GM13976 (cell line): ENCODE measurements around the gene KRT6B.
"Not testable (repeated sequence)": the region's sequence is repeated elsewhere in the genome, so short reads cannot be mapped to it uniquely, and the experiment has no call there.

Experiments
- DNase-seq: peaks from one replicate; pipeline ENCODE4 v3.0.0; 2012; ENCODE audit warnings: low spot score
- in situ Hi-C: fragments of 300-500 bp; cut with MboI; formaldehyde crosslinking; loops from one replicate; pipeline ENCODE4 v1.12.0; 2022; ENCODE audit warnings: low sequenced_read_pairs, mixed read lengths, inconsistent platforms; ENCODE audit not compliant: unreplicated experiment
- TF ChIP-seq, protein P1 (sequence below): IDR thresholded peaks from 2 replicates; pipeline ENCODE4 v1.5.1; 2012; ENCODE audit warnings: borderline replicate concordance, mild to moderate bottlenecking; ENCODE audit not compliant: insufficient read depth; ENCODE audit errors: extremely low read depth, missing control alignments, control extremely low read depth

Gene KRT6B

DNA sequence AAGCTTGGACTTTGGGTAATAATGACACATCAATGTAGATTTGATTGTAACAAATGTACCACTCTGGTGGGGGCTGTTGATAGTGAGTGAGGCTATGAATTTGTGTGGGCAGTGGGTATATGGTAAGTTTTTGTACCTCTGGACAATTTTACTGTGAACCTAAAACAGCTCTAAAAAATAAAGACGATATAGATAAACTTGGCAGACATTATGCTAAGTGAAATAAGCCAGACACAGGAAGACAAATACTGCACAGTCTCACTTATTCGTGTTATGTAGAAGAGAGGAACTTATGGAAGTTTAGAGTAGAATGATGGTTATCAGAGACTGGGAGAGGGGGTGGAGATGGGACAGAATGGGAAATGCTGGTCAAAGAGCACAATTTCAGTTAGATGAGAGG lies 13.0 kb upstream of the KRT6B start:
- DNase-seq: no peak
- TF ChIP-seq, protein P1, sequence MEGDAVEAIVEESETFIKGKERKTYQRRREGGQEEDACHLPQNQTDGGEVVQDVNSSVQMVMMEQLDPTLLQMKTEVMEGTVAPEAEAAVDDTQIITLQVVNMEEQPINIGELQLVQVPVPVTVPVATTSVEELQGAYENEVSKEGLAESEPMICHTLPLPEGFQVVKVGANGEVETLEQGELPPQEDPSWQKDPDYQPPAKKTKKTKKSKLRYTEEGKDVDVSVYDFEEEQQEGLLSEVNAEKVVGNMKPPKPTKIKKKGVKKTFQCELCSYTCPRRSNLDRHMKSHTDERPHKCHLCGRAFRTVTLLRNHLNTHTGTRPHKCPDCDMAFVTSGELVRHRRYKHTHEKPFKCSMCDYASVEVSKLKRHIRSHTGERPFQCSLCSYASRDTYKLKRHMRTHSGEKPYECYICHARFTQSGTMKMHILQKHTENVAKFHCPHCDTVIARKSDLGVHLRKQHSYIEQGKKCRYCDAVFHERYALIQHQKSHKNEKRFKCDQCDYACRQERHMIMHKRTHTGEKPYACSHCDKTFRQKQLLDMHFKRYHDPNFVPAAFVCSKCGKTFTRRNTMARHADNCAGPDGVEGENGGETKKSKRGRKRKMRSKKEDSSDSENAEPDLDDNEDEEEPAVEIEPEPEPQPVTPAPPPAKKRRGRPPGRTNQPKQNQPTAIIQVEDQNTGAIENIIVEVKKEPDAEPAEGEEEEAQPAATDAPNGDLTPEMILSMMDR: no peak

DNA sequence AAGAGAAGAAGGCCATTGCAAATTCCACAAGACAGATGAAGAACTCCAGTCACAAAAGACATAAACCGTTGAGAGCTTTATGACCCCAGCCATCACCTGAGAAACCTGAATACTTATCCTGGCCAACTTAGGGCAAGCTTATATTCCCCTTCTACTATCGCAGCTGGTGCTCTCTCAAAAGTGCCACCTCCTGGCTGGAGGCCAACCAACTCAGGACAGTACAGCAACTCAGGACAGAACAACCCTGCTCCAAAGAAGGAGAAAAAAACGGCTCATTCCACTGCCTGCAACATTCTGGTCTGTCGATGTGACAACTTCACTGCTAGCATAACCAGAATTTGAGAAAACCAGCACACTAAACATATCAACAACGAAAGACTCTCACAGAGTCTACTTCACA lies 9.7 kb upstream of the KRT6B start:
- in situ Hi-C loops: no loop called here
- TF ChIP-seq, protein P1: no peak
- DNase-seq: no peak

More for the DNA sequence above, 13.0 kb upstream of the KRT6B start:
- in situ Hi-C loops: no loop called here

DNA sequence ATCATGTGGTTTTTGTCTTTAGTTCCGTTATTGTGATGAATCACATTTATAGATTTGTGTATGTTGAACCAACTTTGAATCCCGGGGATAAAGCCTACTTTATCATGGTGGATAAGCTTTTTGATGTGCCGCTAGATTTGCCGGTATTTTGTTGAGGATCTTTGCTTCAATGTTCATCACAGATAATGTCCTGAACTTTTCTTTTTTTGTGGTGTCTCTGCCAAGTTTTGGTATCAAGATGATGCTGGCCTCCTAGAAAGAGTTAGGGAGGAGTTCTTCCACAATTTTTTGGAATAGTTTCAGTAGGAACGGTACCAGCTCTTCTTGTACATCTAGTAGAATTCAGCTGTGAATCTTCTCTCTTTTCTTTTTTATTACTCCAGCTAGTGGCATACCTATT lies 6.9 kb upstream of the KRT6B start:
- in situ Hi-C loops: no loop called here
- TF ChIP-seq, protein P1: no peak
- no peak for DNase-seq

DNA sequence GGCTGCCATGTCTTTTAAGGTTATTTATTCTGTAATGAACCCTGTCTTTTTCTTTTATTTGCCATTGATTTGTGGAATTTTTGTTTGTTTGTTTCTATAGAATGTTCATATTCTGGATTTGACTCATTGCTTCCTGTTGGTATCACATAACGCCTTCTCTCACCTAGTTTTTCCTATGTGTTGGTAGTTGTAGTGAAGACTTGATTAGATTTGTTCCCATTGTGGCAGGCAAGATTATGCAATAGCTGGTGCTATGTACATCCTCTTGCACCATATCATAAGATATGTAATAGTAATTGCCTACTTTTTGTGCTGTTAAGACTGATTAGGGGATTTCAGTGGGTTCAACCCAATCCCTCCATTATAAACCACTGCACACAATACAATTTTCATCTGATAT lies 3.9 kb upstream of the KRT6B start:
- in situ Hi-C loops: no loop called here
- TF ChIP-seq, protein P1: no peak
- no peak for DNase-seq

DNA sequence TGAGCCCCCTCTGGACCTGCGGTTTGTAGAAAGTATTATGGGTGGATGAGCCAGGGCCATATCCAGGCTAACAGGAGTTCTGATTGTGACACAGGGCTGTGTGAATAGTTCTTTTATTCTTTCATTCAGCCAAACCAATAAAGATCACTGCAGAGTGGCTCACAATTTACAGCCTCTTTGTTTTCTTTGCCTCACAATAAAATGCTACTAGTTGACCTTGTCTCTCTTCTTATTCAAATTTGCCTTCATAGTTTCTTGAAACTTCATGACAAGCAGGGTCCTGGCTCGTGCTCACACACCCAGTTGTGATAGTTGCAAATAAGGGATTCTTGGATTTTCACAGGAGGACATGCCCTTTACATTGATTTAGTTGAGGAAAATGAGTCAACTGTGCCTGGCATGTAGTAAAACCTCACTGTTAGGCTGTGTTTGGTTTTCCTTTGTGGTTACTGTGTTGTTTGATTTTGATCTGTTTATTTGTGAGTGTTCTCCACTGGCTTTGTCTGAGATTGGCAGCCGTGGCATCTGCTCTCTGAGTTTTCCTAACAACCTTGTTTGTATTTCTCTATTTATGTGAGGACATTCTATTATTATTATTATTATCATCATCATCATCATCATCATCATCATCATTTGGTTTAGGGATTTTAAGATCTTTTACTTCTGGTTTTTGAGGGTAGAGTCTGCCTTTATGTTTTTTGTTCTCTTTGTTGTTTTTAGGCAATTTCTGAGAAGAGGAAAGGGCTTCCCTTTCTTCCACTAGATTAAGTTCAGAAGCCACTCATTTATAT lies 2.7 kb upstream of the KRT6B start:
- DNase-seq: no peak
- in situ Hi-C loops: no loop called here
- TF ChIP-seq, protein P1: no peak

DNA sequence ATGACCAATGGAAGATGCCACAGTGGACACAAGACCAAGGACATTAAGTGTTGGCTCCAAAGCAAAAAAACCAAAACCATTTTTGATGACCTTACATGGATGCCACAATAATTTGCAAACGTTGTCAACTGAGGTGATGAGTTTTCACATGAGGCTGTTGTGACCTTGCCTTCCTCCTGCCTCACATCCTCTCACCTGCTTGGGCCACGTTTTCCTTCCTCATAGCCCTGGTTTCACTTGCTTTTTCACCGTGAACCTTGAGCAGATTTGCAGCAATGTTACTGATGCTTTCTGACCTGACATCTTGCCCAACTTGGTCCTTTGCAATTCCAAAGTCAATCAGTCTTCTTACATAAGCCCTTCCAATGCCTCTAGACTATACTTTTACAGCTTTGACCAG lies 3.7 kb downstream of the KRT6B start:
- TF ChIP-seq, protein P1: no peak
- DNase-seq: no peak
- in situ Hi-C loops: no loop called here

DNA sequence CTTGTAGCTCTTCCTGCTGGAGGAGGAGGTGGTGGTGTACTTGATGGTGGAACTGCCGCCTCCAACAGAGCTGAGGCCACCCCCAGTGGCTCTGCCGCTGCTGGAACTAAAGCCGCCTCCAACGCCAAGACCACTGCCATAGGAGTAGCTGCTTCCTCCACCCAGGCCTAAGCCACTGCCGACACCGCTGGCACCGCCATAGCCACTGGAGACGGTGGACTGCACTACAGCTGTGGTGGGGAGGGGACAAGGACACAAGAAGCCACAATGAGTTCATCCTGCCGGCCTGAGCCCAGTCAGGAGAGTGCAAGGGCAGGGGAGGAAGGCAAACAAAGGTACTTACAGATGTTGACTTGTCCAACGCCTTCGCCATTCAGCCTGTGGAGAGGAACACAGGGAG lies 4.8 kb downstream of the KRT6B start:
- not testable (repeated sequence) for DNase-seq

More for the DNA sequence above, 4.8 kb downstream of the KRT6B start:
- in situ Hi-C loops: not testable (repeated sequence)
